ENCODE results near the gene SNX9. TPM values are rescaled to one million over a fixed set of nuclear protein-coding genes. Genes with fewer than 3 reads are reported as not detected.

Gene SNX9
- total RNA-seq, 1 donor from 2014 or later, result 25.0 TPM

DNA sequence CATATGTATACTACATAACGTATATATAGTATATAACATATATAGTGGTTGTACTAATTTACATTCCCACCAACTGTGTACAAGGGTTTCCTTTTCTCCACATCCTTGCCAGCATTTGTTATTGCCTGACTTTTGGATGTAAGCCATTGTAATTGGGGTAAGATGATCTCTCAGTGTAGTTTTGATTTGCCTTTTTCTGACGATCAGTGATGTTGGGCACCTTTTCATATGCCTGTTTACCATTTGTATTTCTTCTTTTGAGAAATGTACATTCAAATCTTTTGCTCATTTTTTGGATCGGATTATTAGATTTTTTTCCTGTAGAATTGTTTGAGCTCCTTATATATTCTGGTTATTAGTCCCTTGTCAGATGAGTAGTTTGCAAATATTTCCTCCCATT, 170.0 kb downstream of the SNX9 start:
- TF ChIP-seq, protein P1, sequence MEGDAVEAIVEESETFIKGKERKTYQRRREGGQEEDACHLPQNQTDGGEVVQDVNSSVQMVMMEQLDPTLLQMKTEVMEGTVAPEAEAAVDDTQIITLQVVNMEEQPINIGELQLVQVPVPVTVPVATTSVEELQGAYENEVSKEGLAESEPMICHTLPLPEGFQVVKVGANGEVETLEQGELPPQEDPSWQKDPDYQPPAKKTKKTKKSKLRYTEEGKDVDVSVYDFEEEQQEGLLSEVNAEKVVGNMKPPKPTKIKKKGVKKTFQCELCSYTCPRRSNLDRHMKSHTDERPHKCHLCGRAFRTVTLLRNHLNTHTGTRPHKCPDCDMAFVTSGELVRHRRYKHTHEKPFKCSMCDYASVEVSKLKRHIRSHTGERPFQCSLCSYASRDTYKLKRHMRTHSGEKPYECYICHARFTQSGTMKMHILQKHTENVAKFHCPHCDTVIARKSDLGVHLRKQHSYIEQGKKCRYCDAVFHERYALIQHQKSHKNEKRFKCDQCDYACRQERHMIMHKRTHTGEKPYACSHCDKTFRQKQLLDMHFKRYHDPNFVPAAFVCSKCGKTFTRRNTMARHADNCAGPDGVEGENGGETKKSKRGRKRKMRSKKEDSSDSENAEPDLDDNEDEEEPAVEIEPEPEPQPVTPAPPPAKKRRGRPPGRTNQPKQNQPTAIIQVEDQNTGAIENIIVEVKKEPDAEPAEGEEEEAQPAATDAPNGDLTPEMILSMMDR (IDR thresholded peaks at IDR 0.05), result no peak
- no peaks in the 10 kb centered on the region for H3K36me3 ChIP-seq
- no peak overlapping the region for H3K4me3 ChIP-seq
- no peaks in the 10 kb centered on the region for H3K9me3 ChIP-seq
- DNase-seq (no peak), ATAC-seq (no peak)
- no peak overlapping the region for H3K27ac ChIP-seq
- intact Hi-C loops (cut with DNase I), result no loop called here
- no peaks in the 10 kb centered on the region for H3K27me3 ChIP-seq (ENCODE audit: low read depth)
- H3K4me1 ChIP-seq, result peaks cover 12% of the 10 kb centered on the region

DNA sequence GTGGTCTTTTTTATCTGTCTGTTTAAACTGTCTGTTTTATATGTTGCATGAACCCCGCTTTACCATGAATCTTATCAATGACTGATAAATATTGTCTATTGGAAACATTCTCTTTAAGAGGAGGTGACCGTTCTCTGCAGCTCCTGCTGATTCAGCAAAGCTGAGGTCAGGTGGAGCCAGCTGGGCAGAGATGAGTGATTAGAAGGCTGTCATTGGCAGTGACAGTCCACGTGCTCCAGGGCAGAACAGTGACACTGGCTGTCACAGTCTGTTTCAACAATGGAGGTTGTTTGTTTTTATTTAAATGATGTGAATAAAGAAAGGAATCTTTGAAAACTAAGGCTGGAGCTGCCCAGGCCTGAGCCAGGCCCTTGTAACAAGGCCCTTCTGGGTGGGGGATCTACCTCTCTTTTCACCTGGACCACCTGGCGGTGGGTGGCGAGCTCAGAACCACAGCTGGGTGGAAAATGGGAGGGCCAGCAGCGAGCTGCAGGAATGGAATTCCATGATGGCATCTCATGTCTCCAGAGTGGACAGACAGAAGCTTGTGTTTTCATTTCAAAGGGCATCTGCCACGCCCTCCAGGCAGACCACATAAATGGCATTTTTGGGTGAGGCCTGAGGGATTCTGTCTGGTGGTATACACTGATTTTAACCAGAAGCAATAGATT, 171.2 kb downstream of the SNX9 start:
- no peaks in the 10 kb centered on the region for H3K27me3 ChIP-seq (ENCODE audit: low read depth)
- no peaks in the 10 kb centered on the region for H3K36me3 ChIP-seq
- DNase-seq (no peak), ATAC-seq (no peak)
- TF ChIP-seq, protein P1 (IDR thresholded peaks at IDR 0.05), result no peak
- H3K9me3 ChIP-seq, result no peaks in the 10 kb centered on the region
- no peak overlapping the region for H3K4me3 ChIP-seq
- intact Hi-C loops (cut with DNase I), result no loop called here
- H3K27ac ChIP-seq, result no peak overlapping the region
- H3K4me1 ChIP-seq, result peaks cover 12% of the 10 kb centered on the region

Other genes with a start within 250 kb of the SNX9 start
- 4.5 TPM for gene SYNJ2, start 158.6 kb downstream of the SNX9 start, total RNA-seq